Ammon's horn (tissue), 1 donor: ENCODE data around the gene BBOX1.
"Not testable (repeated sequence)": the region's sequence is repeated elsewhere in the genome, so short reads cannot be mapped to it uniquely, and the experiment has no call there.

Experiments used
- DNase-seq: peaks from one replicate; pipeline ENCODE4 v3.0.0-alpha.2; 2016; ENCODE audit warnings: low spot score

BBOX1 gene

DNA sequence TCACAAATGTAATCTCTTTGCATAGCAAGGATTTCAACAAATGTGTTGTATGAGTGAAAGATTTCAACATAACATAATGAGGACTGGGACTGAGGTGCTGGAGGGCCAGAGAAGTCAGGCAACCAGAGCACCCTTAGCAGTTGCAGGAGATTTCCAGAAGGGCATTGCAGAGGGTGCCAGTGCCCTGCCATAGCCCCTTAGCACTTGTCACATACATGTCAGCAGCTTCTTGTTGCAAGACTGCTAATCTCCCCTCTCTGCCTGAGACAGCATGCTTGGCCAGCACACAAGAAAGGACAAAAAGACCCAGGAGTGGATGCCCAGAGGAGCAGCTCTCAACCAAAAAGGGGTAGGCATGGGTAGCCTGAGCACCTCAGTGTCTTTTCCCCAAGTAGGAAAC is 43.2 kb downstream of the BBOX1 start:
- DNase-seq = no peak

DNA sequence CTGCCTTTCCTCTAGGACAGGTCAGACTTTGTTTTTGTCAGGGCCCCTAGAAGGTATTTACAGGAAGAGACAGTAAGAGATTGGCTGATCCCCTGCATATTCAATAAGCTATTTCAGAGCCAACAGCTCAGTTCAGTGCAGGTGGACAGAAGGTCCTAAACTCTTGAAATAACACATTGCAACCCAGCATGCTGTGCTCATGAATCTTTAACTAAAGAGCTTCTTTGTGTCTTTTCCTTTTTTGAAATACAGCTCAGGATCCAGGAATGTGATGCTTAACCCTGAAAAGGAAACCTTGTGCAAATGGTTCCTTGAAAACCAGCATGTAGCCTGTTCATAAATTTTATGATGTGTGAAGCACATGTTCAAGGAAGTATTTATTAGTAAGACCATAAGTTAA is 43.9 kb downstream of the BBOX1 start:
- DNase-seq = no peak

DNA sequence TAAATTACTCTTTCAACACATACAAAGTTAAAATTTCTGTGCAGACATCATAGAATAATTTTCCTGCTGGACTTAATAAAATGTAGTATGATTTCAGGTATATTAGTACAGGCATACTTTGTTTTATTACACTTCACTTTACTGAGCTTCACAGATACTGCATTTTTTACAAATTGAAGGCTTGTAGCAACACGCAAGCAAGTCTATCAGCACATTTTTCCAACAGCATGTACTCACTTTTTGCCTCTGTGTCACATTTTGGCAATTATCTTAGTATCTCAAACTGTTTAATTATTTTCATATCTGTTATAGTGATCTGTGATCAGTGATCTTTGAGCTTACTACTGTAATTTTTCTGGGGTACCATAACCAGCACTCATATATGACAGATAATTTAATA is 44.5 kb downstream of the BBOX1 start:
- DNase-seq = no peak

- no peak for DNase-seq
Measured at GRCh38 chr11:27085605-27086004, 45.0 kb downstream of the BBOX1 start.

DNA sequence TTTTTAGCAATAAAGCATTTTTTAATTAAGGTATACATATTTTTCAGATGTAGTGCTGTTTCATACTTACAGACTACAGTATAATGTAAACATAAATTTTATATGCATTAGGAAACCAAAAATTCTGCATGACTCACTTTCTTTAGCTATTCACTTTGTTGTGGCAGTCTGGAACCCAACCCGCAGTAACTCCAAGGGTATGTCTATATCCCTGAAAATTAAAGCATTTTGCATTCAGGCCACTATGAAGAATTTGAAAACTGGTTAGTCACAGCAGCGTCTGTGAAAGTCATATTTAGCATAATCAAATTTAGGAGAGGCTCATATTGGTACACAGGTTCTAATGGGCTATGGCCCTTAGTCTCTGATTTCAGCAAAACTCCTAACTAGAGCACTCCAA is 46.8 kb downstream of the BBOX1 start:
- no peak for DNase-seq

- peak; percentile 13 for DNase-seq
Measured at GRCh38 chr11:27088353-27088752, 47.7 kb downstream of the BBOX1 start.

DNA sequence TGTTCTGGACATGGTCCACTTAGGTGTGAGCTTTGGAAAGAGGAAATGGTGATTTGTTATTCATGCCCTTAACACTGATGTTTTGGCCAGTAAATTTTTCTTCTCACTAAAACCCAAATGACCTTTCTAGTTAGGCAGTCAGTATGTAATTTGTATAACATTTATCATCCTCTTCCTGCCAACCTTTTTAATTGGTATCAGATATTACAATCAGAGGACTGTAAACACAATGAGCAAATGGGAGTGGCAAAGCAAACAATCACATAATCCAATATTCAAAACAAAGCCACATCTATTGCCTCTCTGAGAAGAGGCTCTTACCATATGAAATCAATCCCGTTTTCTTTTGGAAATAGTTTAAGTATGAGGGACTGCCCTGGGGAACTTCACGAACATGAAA is 49.1 kb downstream of the BBOX1 start:
- no peak for DNase-seq

DNA sequence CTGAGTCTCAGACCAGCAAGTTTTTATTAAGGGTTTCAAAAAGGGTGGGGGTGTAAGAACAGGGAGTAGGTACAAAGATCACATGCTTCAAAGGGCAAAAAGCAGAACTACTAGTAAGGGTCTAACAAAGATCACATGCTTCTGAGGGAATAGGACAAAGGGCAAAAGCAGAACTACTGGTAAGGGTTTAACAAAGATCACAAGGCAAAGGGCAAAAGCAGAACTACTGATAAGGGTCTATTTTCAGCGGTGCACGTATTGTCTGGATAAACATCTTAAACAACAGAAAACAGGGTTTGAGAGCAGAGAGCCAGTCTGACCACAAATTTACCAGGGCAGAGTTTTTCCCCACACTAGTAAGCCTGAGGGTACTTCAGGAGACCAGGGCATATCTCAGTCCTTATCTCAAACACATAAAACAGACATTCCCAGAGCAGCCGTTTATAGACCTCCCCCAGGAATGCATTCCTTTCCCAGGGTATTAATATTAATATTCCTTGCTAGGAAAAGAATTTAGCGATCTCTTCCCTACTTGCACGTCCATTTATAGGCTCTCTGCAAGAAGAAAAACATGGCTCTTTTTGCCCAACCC is 49.8 kb downstream of the BBOX1 start:
- not testable (repeated sequence) for DNase-seq

DNA sequence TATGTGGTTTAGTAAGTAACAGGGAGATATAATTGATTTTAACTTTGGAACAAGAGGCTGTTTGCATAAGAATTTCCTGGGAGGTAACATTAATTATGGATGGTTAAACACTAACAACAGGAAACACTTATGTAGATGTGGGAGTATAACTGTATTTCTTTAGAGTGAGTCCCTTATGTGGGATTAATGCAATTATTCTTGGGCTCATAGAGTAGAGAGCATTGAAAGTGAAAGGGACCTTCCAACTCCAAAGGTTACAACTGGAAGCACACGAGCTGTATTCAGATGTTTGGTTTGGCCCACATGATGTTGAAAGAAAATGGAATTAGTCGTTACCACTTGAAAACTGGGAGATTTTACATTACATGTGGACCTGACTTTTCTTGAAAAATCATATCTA is 53.5 kb downstream of the BBOX1 start:
- DNase-seq = no peak

DNA sequence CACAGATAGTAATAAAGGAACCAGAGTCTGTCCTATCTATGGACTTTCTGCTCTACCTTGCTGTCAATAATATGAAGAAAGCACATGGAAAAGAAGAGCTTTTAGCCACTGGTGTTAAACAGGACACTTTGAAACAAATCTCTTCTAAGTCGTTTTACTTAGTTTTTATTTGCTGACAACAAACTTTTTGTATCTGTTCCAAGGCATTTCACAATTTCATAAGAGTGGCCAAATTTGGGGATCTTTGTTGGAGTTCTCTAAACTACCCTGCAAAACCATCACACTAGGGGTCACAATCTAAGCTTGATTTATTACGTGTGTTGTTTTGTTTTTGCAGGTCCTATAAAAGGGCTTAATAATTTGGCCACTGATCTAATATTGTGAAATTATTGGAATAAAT is 54.4 kb downstream of the BBOX1 start:
- DNase-seq = no peak

- DNase-seq = no peak
Measured at GRCh38 chr11:27095887-27096286, 55.3 kb downstream of the BBOX1 start.

DNA sequence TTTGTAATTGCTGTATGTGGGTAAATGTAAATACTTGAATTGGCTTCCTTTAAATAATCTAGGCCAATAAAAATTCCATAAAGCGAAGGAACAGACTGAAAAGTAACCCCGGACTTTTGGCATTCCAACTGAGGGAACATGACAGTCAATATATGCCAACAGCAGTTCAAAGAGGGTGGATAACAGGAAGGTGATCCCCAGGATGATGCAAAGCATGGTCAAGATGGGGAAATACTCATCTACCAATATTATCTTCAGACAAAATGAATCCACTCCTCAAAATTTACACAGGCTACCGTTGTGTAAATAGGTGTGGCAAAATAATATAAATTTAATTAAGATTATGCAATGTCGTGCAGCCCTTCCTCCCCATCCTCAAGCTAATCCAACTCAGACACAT is 56.9 kb downstream of the BBOX1 start:
- no peak for DNase-seq

- DNase-seq = no peak
Measured at GRCh38 chr11:27100534-27100933, 59.9 kb downstream of the BBOX1 start.

DNA sequence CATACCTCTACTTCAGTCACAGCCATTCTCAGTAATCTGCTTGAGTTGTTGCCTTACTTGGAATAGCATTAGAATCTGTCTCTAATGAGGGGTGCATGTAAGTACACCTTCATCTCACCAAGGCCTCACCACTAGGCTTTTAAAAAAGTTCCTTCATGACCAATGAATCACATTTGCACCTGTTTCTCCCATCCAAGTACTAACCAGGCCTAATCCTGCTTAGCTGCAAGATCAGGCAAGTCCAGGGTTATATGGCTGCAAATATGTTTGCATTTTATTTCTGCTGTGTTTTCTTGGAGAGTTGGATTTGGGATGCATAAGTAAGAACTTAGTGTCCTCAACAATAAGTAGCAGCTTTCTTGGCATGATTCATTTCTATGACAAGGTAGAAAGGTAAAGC is 66.9 kb downstream of the BBOX1 start:
- no peak for DNase-seq

- DNase-seq = no peak
Measured at GRCh38 chr11:27108809-27109208, 68.2 kb downstream of the BBOX1 start.

DNA sequence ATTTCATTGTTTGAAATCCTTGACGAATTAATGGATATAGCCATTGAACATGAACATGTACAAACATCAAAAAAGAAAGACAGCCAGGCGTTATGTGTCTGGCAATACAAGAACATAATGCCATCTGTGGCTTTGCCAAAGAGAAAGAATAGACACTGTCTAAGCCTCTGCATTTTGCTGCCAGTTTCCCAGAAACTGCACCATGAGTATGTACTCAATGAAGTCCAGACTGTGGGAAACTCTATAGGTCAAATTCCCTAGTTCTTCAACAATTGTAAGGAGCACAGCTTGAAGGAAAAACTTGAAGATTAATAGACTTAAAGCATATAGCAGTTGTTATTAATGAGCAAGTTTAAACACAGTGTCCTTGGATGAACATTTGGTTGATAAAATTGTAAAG is 71.3 kb downstream of the BBOX1 start:
- DNase-seq = no peak

DNA sequence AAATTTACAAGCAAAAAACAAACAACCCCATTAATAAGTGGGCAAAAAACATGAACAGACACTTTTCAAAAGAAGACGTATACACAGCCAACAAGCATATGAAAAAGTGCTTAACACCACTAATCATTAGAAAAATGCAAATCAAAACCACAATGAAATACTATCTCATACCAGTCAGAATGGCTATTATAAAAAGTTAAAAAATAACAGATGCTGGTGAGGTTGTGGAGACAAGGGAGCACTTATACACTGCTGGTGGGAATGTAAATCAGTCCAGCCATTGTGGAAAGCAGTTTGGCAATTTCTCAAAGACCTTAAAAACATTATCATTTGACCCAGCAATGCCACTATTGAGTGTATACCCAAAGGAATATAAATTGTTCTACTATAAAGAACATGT is 72.3 kb downstream of the BBOX1 start:
- no peak for DNase-seq

- no peak for DNase-seq
Measured at GRCh38 chr11:27115051-27115650, 74.5 kb downstream of the BBOX1 start.

- DNase-seq = no peak
Measured at GRCh38 chr11:27116684-27117083, 76.1 kb downstream of the BBOX1 start.

DNA sequence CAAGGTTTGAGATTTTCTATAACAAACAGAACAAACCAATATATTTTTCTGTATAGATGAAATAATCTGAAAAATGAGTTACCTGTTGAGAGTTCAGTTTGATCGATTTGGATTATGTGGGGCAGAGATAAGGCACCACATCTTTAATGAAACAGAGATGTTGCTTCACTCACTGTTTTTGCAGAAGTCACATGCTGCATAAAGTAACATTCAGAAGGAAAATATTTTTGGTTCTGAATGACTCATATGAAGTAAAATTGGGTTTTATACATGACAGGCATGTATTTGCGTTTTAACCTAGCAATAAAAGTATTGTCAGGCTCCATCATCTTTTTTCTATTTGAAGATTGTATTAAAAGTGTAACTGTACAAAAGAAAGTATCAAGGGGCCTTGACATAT is 77.8 kb downstream of the BBOX1 start:
- no peak for DNase-seq

- no peak for DNase-seq
Measured at GRCh38 chr11:27118949-27119348, 78.3 kb downstream of the BBOX1 start.

- DNase-seq = no peak
Measured at GRCh38 chr11:27119396-27119795, 78.8 kb downstream of the BBOX1 start.

DNA sequence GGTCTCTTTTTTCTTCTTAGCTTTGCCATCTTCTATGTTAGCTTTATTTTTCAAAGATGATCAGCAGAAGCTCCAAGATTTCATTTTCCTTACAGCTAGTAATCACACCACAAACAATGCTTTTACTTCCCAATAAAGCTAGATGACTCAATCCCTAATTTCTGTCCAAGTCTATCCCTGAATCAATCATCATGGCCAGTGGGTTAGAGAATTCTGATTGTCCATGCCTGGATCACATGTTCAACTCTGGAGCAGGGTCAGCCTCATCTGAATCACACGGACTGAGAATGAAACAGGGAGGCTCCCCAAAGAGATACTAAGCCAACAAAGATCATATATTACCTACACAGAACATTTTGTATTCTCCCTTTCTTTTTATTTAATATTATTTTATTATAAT is 79.6 kb downstream of the BBOX1 start:
- DNase-seq = no peak

- no peak for DNase-seq
Measured at GRCh38 chr11:27122001-27122400, 81.4 kb downstream of the BBOX1 start.
